H1 (cell line): ENCODE results near the gene ELMO2. TPM values are rescaled to one million over a fixed set of nuclear protein-coding genes. Genes with fewer than 3 reads are reported as not detected.
A peak's percentile ranks its signal among the peaks of the same experiment; 100 is the strongest.

ENCODE experiments used
- CTCF ChIA-PET: fragments of 300-600 bp; sonication (Branson Sonifier 250); formaldehyde crosslinking; loops from one replicate; lab custom pipeline; 2021; ENCODE audit not compliant: partially characterized antibody; lab: Charles Lee
- POLR2A ChIA-PET: fragments of 300-600 bp; sonication (Branson Sonifier 250); formaldehyde crosslinking; loops from one replicate; lab custom pipeline; 2021; ENCODE audit warnings: inconsistent platforms; ENCODE audit not compliant: partially characterized antibody; lab: Charles Lee
- DNase-seq, 2 experiments: peaks; one replicate each; pipeline versions ENCODE4 v3.0.0 to v3.0.0-alpha.2; 2010 to 2022; ENCODE audit warnings: low spot score in 2 of 2, low read depth in 1 of 2, mixed read lengths in 1 of 2
- FAIRE-seq: peaks from 2 replicates; lab custom pipeline; 2011; peaks lifted over from hg19 to GRCh38; lab: Jason Lieb, UNC
- H2AFZ ChIP-seq: 2 replicates; pipeline ENCODE4 v1.8.1; 2012; ENCODE audit warnings: low read length, inconsistent platforms
- H2AK5ac ChIP-seq: 2 replicates; pipeline ENCODE4 v1.6.1; 2013; ENCODE audit warnings: low read depth, low read length
- H2BK120ac ChIP-seq: replicated peaks from 2 replicates; pipeline ENCODE3; 2013; ENCODE audit warnings: low read depth, low read length, inconsistent platforms
- H2BK12ac ChIP-seq: 2 replicates; pipeline ENCODE4 v1.6.1; 2013; ENCODE audit warnings: low read depth, low read length
- H2BK15ac ChIP-seq: 2 replicates; pipeline ENCODE4 v1.6.1; 2013; ENCODE audit warnings: low read length
- H2BK20ac ChIP-seq: 2 replicates; pipeline ENCODE4 v1.6.1; 2013; ENCODE audit warnings: low read length
- H2BK5ac ChIP-seq: 2 replicates; pipeline ENCODE4 v1.6.1; 2013; ENCODE audit warnings: low read depth, low read length
- H3K14ac ChIP-seq: 2 replicates; pipeline ENCODE4 v1.6.1; 2013; ENCODE audit warnings: inconsistent platforms; ENCODE audit not compliant: insufficient read length
- H3K18ac ChIP-seq: 2 replicates; pipeline ENCODE4 v1.6.1; 2013; ENCODE audit warnings: low read length; ENCODE audit errors: extremely low read depth
- H3K23ac ChIP-seq: 2 replicates; pipeline ENCODE4 v1.6.1; 2013; ENCODE audit warnings: inconsistent platforms; ENCODE audit not compliant: insufficient read length
- H3K23me2 ChIP-seq: 2 replicates; pipeline ENCODE4 v1.6.1; 2013; ENCODE audit warnings: low read depth, low read length
- H3K27ac ChIP-seq: 2 replicates; pipeline ENCODE4 v1.6.1; 2011; ENCODE audit warnings: low read depth, low read length, inconsistent platforms
- H3K27me3 ChIP-seq, 4 experiments: replicated peaks in 1 of 4; 1 replicate in 1 of 4; 2 replicates in 3 of 4; pipeline versions ENCODE4 v1.6.1 to v1.8.1; 2011 to 2013; ENCODE audit warnings: low read length in 3 of 4, mild to moderate bottlenecking in 3 of 4, inconsistent platforms in 2 of 4, mixed read lengths in 2 of 4, moderate library complexity in 1 of 4; ENCODE audit not compliant: control insufficient read depth in 3 of 4, insufficient read depth in 3 of 4; ENCODE audit errors: extremely low read depth in 1 of 4
- H3K36me3 ChIP-seq, 4 experiments: 2 replicates each; pipeline versions ENCODE4 v1.6.1 to v1.8.1; 2011 to 2013; ENCODE audit warnings: mild to moderate bottlenecking in 4 of 4, low read length in 3 of 4, moderate library complexity in 2 of 4, control low read depth in 1 of 4, inconsistent platforms in 1 of 4; ENCODE audit not compliant: insufficient read depth in 4 of 4, control insufficient read depth in 2 of 4
- H3K4ac ChIP-seq: replicated peaks from 2 replicates; pipeline ENCODE3; 2013; ENCODE audit warnings: low read length, low read depth, mixed read lengths, inconsistent platforms; ENCODE audit not compliant: insufficient read length
- H3K4me1 ChIP-seq, 4 experiments: replicated peaks in 1 of 4; 1 replicate in 1 of 4; 2 replicates in 3 of 4; pipeline versions ENCODE4 v1.6.1 to v1.8.1; 2011 to 2013; ENCODE audit warnings: low read length in 3 of 4, inconsistent platforms in 2 of 4, mixed read lengths in 1 of 4; ENCODE audit not compliant: insufficient read depth in 4 of 4, control insufficient read depth in 3 of 4
- H3K4me2 ChIP-seq, 2 experiments: 2 replicates each; pipeline versions ENCODE4 v1.6.1 to v1.8.1; 2011 to 2013; ENCODE audit warnings: low read depth in 2 of 2, low read length in 2 of 2, control low read depth in 1 of 2, inconsistent platforms in 1 of 2, mild to moderate bottlenecking in 1 of 2; ENCODE audit not compliant: insufficient read depth in 1 of 2
- H3K4me3 ChIP-seq, 4 experiments: fragments of 200-600, 300-600 bp in 1 of 4; sonication (generic), shearing (Covaris generic), sonication (Bioruptor Twin) in 1 of 4; 2 replicates each; pipeline versions ENCODE4 v1.5.1 to v1.8.1; 2011 to 2016; ENCODE audit warnings: low read length in 4 of 4, low read depth in 3 of 4, control low read depth in 2 of 4, inconsistent platforms in 2 of 4, mild to moderate bottlenecking in 2 of 4, mixed read lengths in 1 of 4, moderate library complexity in 1 of 4; ENCODE audit not compliant: insufficient read depth in 2 of 4; ENCODE audit errors: extremely low read depth in 1 of 4
- H3K56ac ChIP-seq: replicated peaks from 2 replicates; pipeline ENCODE3; 2013; ENCODE audit warnings: low read depth, mild to moderate bottlenecking, mixed read lengths, low read length, inconsistent platforms; ENCODE audit not compliant: insufficient read length
- H3K79me1 ChIP-seq: 2 replicates; pipeline ENCODE4 v1.6.1; 2013; ENCODE audit warnings: low read depth, low read length, control low read depth
- H3K79me2 ChIP-seq, 2 experiments: 2 replicates each; pipeline versions ENCODE4 v1.6.1 to v1.8.1; 2012 to 2013; ENCODE audit warnings: low read length in 2 of 2, mild to moderate bottlenecking in 2 of 2, inconsistent platforms in 1 of 2; ENCODE audit not compliant: insufficient read depth in 2 of 2, control insufficient read depth in 1 of 2
- H3K9ac ChIP-seq, 4 experiments: replicated peaks in 1 of 4; 1 replicate in 1 of 4; 2 replicates in 3 of 4; pipeline versions ENCODE4 v1.6.1 to v1.8.1; 2011 to 2013; ENCODE audit warnings: low read depth in 3 of 4, low read length in 3 of 4, control low read depth in 2 of 4, mild to moderate bottlenecking in 2 of 4, moderate library complexity in 2 of 4, inconsistent platforms in 1 of 4; ENCODE audit errors: extremely low read depth in 1 of 4
- H3K9me3 ChIP-seq, 2 experiments: 2 replicates each; pipeline versions ENCODE4 v1.6.1 to v1.8.1; 2012 to 2013; ENCODE audit warnings: mild to moderate bottlenecking in 2 of 2, moderate library complexity in 2 of 2, control low read depth in 1 of 2, inconsistent platforms in 1 of 2, low read depth in 1 of 2, low read length in 1 of 2, mixed read lengths in 1 of 2; ENCODE audit not compliant: insufficient read depth in 2 of 2
- H4K20me1 ChIP-seq, 2 experiments: replicated peaks in 1 of 2; 2 replicates each; pipeline versions ENCODE3 to v1.8.1; 2011 to 2013; ENCODE audit warnings: inconsistent platforms in 2 of 2, low read length in 2 of 2, mild to moderate bottlenecking in 1 of 2; ENCODE audit not compliant: insufficient read depth in 2 of 2, control insufficient read depth in 1 of 2
- H4K5ac ChIP-seq: 2 replicates; pipeline ENCODE4 v1.6.1; 2013; ENCODE audit warnings: low read length, low read depth, mixed read lengths, inconsistent platforms; ENCODE audit not compliant: insufficient read length
- H4K8ac ChIP-seq: 2 replicates; pipeline ENCODE4 v1.8.0; 2013; ENCODE audit warnings: mild to moderate bottlenecking, moderate library complexity, low read length, inconsistent platforms; ENCODE audit not compliant: insufficient read depth; ENCODE audit errors: extremely low read depth
- H4K91ac ChIP-seq: replicated peaks from 2 replicates; pipeline ENCODE3; 2013; ENCODE audit warnings: low read length, mixed read lengths, inconsistent platforms; ENCODE audit not compliant: insufficient read length
- ASH2L ChIP-seq: fragments of 200-600, 300-600 bp; sonication (generic); IDR thresholded peaks from one replicate; pipeline ENCODE4 v1.7.1; 2017; ENCODE audit warnings: low read length
- CHD2 ChIP-seq: IDR thresholded peaks from 2 replicates; pipeline ENCODE4 v1.6.1; 2012; ENCODE audit warnings: low read length, improper control_type of control experiment
- EP300 ChIP-seq, 2 experiments: IDR thresholded peaks; 1 replicate in 1 of 2; 2 replicates in 1 of 2; pipeline ENCODE4 v1.6.1; 2011 to 2012; ENCODE audit warnings: low read depth in 2 of 2, low read length in 2 of 2, mild to moderate bottlenecking in 2 of 2, borderline replicate concordance in 1 of 2, inconsistent platforms in 1 of 2, moderate library complexity in 1 of 2
- FOSL1 ChIP-seq: IDR thresholded peaks from 2 replicates; pipeline ENCODE4 v1.6.1; 2011; ENCODE audit warnings: mild to moderate bottlenecking, low read depth, low read length, moderate library complexity; ENCODE audit not compliant: insufficient read depth
- KDM1A ChIP-seq: fragments of 200-600, 300-600 bp; sonication (generic); IDR thresholded peaks from 2 replicates; pipeline ENCODE4 v1.7.1; 2016; ENCODE audit warnings: mild to moderate bottlenecking, low read length, borderline replicate concordance
- KDM5A ChIP-seq: fragments of 200-600 bp; IDR thresholded peaks from 2 replicates; pipeline ENCODE4 v1.7.1; 2012; ENCODE audit warnings: mild to moderate bottlenecking, low read length, inconsistent platforms, mixed read lengths
- NRF1 ChIP-seq: IDR thresholded peaks from 2 replicates; pipeline ENCODE4 v1.6.1; 2011; ENCODE audit warnings: mild to moderate bottlenecking, low read depth, low read length, improper control_type of control experiment
- POLR2A ChIP-seq, 2 experiments: IDR thresholded peaks; 1 replicate in 1 of 2; 2 replicates in 1 of 2; pipeline ENCODE4 v1.6.1; 2011; ENCODE audit warnings: low read depth in 2 of 2, low read length in 2 of 2, mild to moderate bottlenecking in 2 of 2; ENCODE audit errors: control extremely low read depth in 1 of 2
- SIN3A ChIP-seq, 2 experiments: IDR thresholded peaks in 1 of 2; conservative IDR thresholded peaks in 1 of 2; 2 replicates each; pipeline ENCODE4 v1.6.1; 2011 to 2012; ENCODE audit warnings: low read length in 2 of 2, improper control_type of control experiment in 1 of 2, low read depth in 1 of 2, mild to moderate bottlenecking in 1 of 2
- SIX5 ChIP-seq: IDR thresholded peaks from 2 replicates; pipeline ENCODE4 v1.6.1; 2011; ENCODE audit warnings: mild to moderate bottlenecking, low read depth, low read length
- SP2 ChIP-seq: IDR thresholded peaks from 2 replicates; pipeline ENCODE4 v1.6.1; 2012; ENCODE audit warnings: mild to moderate bottlenecking, low read length, inconsistent platforms
- ZNF274 ChIP-seq: IDR thresholded peaks from 2 replicates; pipeline ENCODE4 v1.7.0; 2012; ENCODE audit warnings: low read length, borderline replicate concordance; ENCODE audit errors: extremely low read depth
- WGBS, 2 experiments: shearing (Covaris generic) in 1 of 2; methylation state at CpG; one replicate each; pipeline versions ENCODE4 v1.1.6 to v1.1.7; 2013 to 2015; ENCODE audit warnings: low lambda C conversion rate in 2 of 2, mixed read lengths in 2 of 2, inconsistent platforms in 1 of 2, low coverage in 1 of 2, missing lambda C conversion rate in 1 of 2; ENCODE audit not compliant: insufficient replicate concordance in 2 of 2, insufficient coverage in 1 of 2, insufficient read length in 1 of 2; ENCODE audit errors: extremely low coverage in 1 of 2, missing lambda C conversion rate in 1 of 2; 5-methylcytosine and 5-hydroxymethylcytosine counted together
- polyA plus RNA-seq, 7 experiments: library from polyadenylated mRNA; depleted of rRNA in 3 of 7; stranded (reverse) in 5 of 7; unstranded in 2 of 7; fragments of >200 nt in 5 of 7; fragments of 200-250 nt in 2 of 7; gene quantifications; 1 replicate in 5 of 7; 2 replicates in 1 of 7; 4 replicates in 1 of 7; pipeline versions ENCODE4 v1.2.1 to v1.2.3, GENCODE V29; 2011 to 2013; ENCODE audit warnings: missing spikeins in 2 of 7, mixed read lengths in 2 of 7
- total RNA-seq: library from RNA; stranded (reverse); fragmentation: NEBNext Ultra II Directional; extraction: Animal tissue kit (Norgen Biotek cat#: 25700); gene quantifications from 2 replicates; pipeline ENCODE4 v1.2.1, GENCODE V29; 2021

The ELMO2 gene
- total and polyA plus RNA-seq, 2 of the 8 experiments (the other 6 are each of a cell fraction or from before 2014, with no cell fraction given), result 34.3 to 39.7 TPM

GRCh38 chr20:46341074-46342009 is 65.1 kb downstream of the ELMO2 start:
- Histone ChIP-seq H2BK12ac (0 out of 2 replicates have a peak overlapping the region, but pooled peaks have one; percentile 4), H3K14ac (no peak overlapping the region), H2AFZ (no peak overlapping the region), H4K20me1 (peaks cover 6 to 7% of the 10 kb centered on the region in 2 experiments), H3K79me1 (no peaks in the 10 kb centered on the region), H2BK120ac (no peak overlapping the region), H3K9ac (no peak overlapping the region), H2BK20ac (no peak overlapping the region), H3K56ac (no peak overlapping the region), H3K23me2 (peaks cover 4% of the 10 kb centered on the region; the same call in 1 of the 2 replicates), H3K4me3 (no peak overlapping the region), H2BK5ac (no peak overlapping the region), H3K23ac (no peak overlapping the region), H3K36me3 (no peaks in the 10 kb centered on the region), H2AK5ac (no peak overlapping the region), H3K4me1 (peaks cover 0 to 4% (median 1%) of the 10 kb centered on the region in 4 experiments; a peak in 3 of 7 replicates), H2BK15ac (no peak overlapping the region), H3K4me2 (no peak overlapping the region), H3K9me3 (no peaks in the 10 kb centered on the region), H3K18ac (no peak overlapping the region), H3K4ac (no peak overlapping the region), H4K8ac (no peak overlapping the region), H3K27ac (no peak overlapping the region), H3K79me2 (no peaks in the 10 kb centered on the region), H4K91ac (no peak overlapping the region), H4K5ac (no peak overlapping the region), H3K27me3 (peaks cover 0 to 15% (median 10%) of the 10 kb centered on the region in 4 experiments; a peak in 5 of 7 replicates)
- CTCF ChIA-PET, result interaction anchor here (0.7 to 17.6 kb wide), 7 partner anchors 5 to 327 kb away, joined by 3 to 214 read pairs (median 4); no protein-coding TSS in a partner anchor
- no peak for FAIRE-seq
- DNase-seq, result no peak
- WGBS, 2 experiments, result 84% methylated on average over 24 of the region's 24 CpGs; no CpG with 5 or more reads in 1 of the 2 experiments
- POLR2A ChIA-PET, result interaction anchor here (1.2 to 2.0 kb wide), 5 partner anchors 9 to 36 kb away, joined by 3 to 10 read pairs (median 3); no protein-coding TSS in a partner anchor
- no peak for TF ChIP-seq ASH2L
- no peak for TF ChIP-seq KDM1A
- TF ChIP-seq EP300 (IDR thresholded peaks at IDR 0.05; ENCODE audit: borderline replicate concordance in 1 of 2, low read depth in 2 of 2, low read length in 2 of 2), result no peak
- TF ChIP-seq SP2, result no peak
- no peak for TF ChIP-seq CHD2
- TF ChIP-seq KDM5A, result no peak
- no peak for TF ChIP-seq NRF1
- no peak for TF ChIP-seq SIX5
- TF ChIP-seq POLR2A (IDR thresholded peaks at IDR 0.05; ENCODE audit: control extremely low read depth in 1 of 2, low read depth in 2 of 2, low read length in 2 of 2), result no peak
- no peak for TF ChIP-seq ZNF274
- no peak for TF ChIP-seq SIN3A (conservative IDR thresholded peaks at IDR 0.05 in 1 of 2, IDR thresholded peaks at IDR 0.05 in 1 of 2; ENCODE audit: low read depth in 1 of 2, low read length in 2 of 2)
- TF ChIP-seq FOSL1, result no peak
